Putamen (tissue), 1 donor: ENCODE data around the gene POLR2F.
"Not testable (repeated sequence)": the region's sequence is repeated elsewhere in the genome, so short reads cannot be mapped to it uniquely, and the experiment has no call there.

Source experiments
- DNase-seq: peaks from one replicate; pipeline ENCODE4 v3.0.0-alpha.2; 2016; ENCODE audit warnings: low spot score

Gene POLR2F

GRCh38 chr22:37925330-37925729 is 28.2 kb upstream of the POLR2F start:
- no peak for DNase-seq

GRCh38 chr22:37925767-37926166 is 27.7 kb upstream of the POLR2F start:
- no peak for DNase-seq

- DNase-seq, result no peak
These were observed 27.1 kb upstream of the POLR2F start for GRCh38 chr22:37926358-37926757.

GRCh38 chr22:37926771-37927636 is 26.5 kb upstream of the POLR2F start:
- DNase-seq, result no peak

GRCh38 chr22:37927637-37927936 is 25.9 kb upstream of the POLR2F start:
- DNase-seq, result no peak

- no peak for DNase-seq
These were observed 24.1 kb upstream of the POLR2F start for GRCh38 chr22:37929390-37929789.

- peak; percentile 25 for DNase-seq
These were observed 23.1 kb upstream of the POLR2F start for GRCh38 chr22:37930270-37930951.

GRCh38 chr22:37930952-37931440 is 22.5 kb upstream of the POLR2F start:
- DNase-seq, result no peak

GRCh38 chr22:37931893-37932389 is 21.6 kb upstream of the POLR2F start:
- no peak for DNase-seq

- DNase-seq, result no peak
These were observed 21.1 kb upstream of the POLR2F start for GRCh38 chr22:37932401-37932800.

- DNase-seq, result no peak
These were observed 20.5 kb upstream of the POLR2F start for GRCh38 chr22:37932821-37933578.

- DNase-seq, result peak; percentile 80
These were observed 19.7 kb upstream of the POLR2F start for GRCh38 chr22:37933711-37934376.

- no peak for DNase-seq
These were observed 12.7 kb upstream of the POLR2F start for GRCh38 chr22:37940698-37941376.

GRCh38 chr22:37942133-37942532 is 11.4 kb upstream of the POLR2F start:
- DNase-seq, result no peak

- DNase-seq, result no peak
These were observed 10.2 kb upstream of the POLR2F start for GRCh38 chr22:37943136-37943824.

GRCh38 chr22:37943825-37944198 is 9.7 kb upstream of the POLR2F start:
- DNase-seq, result no peak

- not testable (repeated sequence) for DNase-seq
These were observed 9.1 kb upstream of the POLR2F start for GRCh38 chr22:37944423-37944822.

- DNase-seq, result not testable (repeated sequence)
These were observed 6.2 kb upstream of the POLR2F start for GRCh38 chr22:37947142-37947795.

- DNase-seq, result no peak
These were observed 2.2 kb upstream of the POLR2F start for GRCh38 chr22:37951305-37951704.

GRCh38 chr22:37952629-37953028 is 870 bp upstream of the POLR2F start:
- not testable (repeated sequence) for DNase-seq
